NCI-H2171 (cell line): ENCODE measurements around the gene DGCR6.
"Not testable (repeated sequence)": the region's sequence is repeated elsewhere in the genome, so short reads cannot be mapped to it uniquely, and the experiment has no call there.

ENCODE experiments used
- DNase-seq: peaks from one replicate; lab custom pipeline; 2025; lab: John Stamatoyannopoulos, UW

The DGCR6 gene

DNA sequence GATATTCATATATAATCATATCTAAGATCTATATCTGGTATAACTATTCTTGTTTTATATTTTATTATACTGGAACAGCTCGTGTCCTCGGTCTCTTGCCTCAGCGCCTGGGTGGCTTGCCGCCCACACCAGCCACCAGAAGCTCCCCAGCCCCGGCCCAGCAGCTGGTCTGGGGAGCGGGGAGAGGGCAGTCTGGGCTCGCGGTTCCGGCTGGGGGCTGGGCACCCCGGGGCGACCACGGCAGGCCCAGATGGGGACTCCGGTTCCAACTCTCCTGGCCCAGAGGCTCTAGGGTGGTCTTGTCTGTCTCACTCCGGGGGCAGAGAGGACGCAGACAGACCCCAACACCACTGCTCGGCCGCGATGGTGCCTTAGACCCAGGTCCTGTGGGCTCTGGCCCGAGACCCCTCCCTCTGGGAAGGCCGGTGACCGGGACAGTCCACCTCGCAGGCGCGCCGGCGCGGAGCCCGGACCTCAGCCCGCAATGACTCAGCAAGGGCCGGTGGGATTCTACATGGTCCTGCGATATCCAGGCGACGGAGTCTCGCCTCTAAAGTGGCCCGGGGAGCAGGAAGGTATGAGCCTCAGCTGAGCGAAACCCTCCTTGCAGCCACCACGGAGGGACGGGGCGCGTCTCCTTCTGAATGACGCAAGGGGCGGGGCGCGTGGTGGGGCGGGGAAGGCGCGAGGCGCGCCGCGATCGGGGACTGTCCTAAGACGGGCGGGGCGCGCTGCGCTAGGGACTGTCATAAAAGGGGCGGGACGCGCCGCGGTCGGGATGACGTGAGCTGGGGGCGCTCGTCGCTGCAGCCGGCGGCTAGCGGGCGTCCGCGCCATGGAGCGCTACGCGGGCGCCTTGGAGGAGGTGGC, at the start of gene DGCR6:
TSS of gene DGCR6 (plus strand) at position 781 of the 870 bp plus-strand sequence. CDS start at position 836, 55 bp downstream.
- DNase-seq, result no peak

DNA sequence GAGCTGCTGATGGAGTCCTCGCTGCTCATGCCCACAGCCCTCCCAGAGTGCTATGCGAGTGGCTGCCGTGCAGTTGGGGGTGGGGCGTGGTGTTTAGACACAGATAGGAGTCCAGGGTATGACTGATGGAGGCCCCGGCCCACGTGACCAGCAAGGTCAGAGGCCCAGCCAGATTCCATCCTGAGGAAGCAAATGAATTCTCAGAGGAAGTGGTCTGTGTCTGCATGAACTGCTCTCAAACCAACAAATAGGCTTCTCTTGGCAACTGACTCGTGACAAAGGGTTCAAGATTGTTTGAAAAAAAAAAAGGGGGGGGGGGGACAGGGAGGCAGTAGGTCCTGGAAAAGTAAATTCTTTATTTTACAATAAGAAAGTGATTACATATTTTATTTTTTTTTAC, 46.8 kb upstream of the DGCR6 start:
- DNase-seq, result not testable (repeated sequence)

DNA sequence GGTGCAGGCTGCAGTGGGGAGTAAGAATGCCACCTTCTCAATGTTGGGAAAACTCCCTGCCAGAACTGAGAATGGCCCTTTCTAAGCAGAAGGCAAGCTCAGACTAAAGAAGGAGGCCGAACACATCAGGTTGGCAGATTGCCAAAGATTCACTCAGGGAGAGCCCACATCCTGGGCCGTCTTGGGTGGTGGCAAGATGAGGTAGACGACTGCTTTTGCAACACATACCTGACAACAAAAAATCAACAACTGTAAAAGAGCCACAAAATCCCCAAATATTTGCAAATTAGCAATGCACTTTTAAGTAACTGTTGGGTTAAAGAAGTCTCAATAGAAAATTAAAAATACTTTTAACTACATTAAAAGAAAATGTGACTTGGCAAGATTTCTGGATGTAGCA, 24.9 kb upstream of the DGCR6 start:
- not testable (repeated sequence) for DNase-seq

DNA sequence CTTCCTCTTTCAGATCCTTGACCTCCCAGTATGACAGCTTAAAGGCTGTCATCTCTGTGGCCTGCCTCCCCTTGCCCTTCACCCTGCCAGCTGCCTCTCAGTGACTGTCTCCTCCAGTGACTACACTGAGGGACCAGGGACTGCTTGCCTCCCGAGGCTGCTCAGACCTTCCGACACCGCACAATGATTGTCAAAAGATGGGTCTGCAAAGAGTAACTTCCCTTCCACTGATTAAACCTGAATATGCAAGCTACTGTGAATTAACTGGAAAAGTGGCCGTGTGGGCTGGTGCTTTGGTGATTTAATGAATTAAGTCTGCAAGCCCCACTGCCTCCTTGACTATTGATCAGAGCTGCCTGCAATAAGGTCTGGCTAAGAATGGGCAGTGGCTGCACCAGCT, 21.7 kb upstream of the DGCR6 start:
- not testable (repeated sequence) for DNase-seq

DNA sequence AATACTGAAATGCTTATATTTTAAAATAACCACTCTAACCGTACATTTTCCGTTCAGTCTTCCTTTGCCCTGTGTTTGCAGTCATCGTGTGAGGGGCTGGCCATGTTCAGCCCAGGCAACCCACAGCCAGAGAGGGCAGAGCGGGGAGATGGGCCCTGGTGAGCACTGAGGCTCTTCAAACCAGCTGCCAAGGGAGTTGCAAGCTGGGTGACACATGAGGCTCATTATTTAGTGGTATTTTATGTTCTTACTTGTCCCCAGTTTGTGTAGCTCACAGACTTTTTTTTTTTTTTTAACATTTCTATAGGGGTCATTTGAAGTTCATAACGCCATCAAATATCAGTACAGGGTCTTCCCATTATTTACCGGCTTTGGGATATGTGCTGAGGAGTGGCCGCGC, 18.0 kb upstream of the DGCR6 start:
- DNase-seq, result no peak

DNA sequence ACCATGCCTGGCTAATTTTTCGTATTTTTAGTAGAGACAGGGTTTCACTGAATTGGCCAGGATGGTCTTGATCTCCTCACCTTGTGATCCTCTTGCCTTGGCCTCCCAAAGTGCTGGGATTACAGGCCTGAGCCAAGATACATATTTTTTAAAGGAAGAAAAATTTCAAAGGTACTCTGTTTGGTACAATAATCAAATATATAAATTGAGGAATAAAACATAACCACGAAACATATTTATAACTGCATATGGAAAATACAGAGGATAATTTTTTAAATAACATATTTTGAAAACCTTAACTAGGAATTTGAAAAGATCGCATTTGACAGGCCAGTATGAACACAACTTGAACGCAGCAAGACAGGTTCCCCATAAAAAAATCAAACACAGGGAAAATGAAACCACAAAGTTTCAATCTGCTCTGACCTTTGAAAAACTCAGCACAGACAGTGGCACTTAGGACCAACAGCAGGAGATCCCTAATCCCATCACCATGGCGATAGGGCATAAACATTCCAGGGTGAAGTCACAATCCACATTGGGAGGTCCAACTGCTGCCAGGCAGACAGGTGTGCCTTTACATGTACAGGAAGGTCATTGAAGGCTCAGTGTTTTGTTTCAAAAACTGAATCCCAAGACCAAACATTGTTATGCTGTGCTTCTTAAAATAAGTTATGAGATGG, 15.5 kb upstream of the DGCR6 start:
- DNase-seq, result not testable (repeated sequence)

DNA sequence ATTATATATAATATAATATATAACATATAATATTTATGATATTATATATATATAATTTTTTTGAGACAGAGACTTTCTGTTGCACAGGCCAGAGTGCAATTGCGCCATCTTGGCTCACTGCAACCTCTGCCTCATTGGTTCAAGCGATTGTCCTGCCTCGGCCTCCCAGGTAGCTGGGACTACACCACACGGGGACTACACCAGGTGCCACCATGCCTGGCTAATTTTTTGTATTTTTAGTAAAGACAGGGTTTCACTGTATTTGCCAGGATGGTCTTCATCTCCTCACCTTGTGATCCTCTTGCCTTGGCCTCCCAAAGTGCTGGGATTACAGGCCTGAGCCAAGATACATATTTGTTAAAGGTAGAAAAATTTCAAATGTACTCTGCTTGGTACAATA, 12.3 kb upstream of the DGCR6 start:
- DNase-seq, result not testable (repeated sequence)

DNA sequence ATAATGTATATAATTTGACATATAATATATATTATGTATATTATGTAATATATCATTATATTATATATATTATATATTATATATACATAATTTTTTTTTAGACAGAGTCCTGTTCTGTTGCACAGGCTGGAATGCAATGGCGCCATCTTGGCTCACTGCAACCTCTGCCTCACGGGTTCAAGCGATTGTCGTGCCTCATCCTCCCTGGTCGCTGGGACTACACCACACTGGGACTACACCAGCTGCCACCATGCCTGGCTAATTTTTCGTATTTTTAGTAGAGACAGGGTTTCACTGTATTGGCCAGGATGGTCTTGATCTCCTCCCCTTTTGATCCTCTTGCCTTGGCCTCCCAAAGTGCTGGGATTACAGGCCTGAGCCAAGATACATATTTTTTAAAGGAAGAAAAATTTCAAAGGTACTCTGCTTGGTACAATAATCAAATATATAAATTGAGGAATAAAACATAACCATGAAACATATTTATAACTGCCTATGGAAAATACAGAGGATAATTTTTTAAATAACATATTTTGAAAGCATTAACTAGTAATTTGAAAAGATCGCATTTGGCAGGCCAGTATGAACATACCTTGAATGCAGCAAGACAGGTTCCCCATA, 10.0 kb upstream of the DGCR6 start:
- DNase-seq, result not testable (repeated sequence)

DNA sequence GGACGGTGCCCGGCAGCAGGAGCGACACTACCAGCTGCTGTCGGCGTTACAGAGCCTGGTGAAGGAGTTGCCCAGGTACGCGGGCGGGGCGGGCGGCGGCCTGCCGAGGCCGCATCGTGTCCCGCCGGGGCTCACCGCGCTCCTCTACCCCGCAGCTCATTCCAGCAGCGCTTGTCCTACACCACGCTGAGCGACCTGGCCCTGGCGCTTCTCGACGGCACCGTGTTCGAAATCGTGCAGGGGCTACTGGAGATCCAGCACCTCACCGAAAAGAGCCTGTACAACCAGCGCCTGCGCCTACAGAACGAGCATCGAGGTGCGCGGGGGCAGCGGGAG, 258 bp downstream of the DGCR6 start:
- not testable (repeated sequence) for DNase-seq

DNA sequence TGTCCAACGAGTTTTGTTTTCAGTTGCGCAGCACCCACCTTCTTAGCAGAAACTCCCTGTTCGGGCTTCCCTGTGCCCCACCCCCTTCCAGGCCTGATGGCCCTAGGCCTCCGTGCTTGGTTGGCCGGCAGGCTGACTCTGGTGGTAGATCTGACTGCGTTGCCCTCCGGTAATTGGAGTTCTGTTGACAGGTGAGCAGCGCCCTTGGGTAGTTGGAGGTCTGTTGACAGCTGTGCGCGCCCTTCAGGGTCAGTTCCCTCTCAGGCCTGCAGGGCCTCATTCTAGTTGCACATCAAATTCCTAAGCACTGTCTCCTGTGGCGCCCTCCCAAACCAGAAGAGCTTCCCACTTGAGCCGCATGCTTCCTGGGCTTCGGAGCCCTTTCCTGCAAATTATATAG, 776 bp downstream of the DGCR6 start:
- DNase-seq, result no peak

DNA sequence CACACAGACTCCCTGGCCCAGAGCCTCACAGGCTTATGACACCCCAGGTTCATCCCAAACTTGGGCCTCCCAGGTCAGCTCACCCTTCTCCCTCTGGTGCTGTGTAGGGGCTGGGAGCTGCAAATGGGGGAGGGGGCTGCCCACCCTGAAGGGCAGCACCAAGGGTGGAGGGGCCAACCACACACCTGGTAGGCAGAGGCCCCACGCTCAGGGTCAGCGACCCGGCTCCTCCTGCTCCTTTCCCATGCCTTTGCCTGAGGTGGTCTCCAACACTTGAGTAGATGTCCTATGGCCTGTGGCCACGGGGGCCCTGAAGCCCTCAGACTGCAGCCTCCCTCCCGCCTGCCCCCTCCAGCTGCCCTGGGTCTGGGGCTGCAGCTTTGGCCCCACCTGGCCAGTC, 3.4 kb downstream of the DGCR6 start:
- no peak for DNase-seq

DNA sequence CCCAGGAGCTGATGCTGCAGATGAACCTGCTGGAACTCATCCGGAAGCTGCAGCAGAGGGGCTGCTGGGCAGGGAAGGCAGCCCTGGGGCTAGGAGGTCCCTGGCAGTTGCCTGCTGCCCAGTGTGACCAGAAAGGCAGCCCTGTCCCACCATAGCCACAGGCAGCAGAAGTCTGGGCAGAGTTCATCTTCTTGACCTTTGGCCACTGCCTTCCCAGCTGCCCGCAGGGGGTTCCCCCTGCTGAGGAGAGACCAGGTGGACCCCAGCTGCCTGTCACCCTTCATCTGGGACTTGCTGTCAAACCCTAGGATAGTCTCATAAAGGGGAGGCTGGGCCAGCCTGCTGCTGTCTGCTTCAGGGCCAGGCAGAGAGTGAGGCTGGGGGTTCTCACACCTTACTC, 5.4 kb downstream of the DGCR6 start:
- not testable (repeated sequence) for DNase-seq

DNA sequence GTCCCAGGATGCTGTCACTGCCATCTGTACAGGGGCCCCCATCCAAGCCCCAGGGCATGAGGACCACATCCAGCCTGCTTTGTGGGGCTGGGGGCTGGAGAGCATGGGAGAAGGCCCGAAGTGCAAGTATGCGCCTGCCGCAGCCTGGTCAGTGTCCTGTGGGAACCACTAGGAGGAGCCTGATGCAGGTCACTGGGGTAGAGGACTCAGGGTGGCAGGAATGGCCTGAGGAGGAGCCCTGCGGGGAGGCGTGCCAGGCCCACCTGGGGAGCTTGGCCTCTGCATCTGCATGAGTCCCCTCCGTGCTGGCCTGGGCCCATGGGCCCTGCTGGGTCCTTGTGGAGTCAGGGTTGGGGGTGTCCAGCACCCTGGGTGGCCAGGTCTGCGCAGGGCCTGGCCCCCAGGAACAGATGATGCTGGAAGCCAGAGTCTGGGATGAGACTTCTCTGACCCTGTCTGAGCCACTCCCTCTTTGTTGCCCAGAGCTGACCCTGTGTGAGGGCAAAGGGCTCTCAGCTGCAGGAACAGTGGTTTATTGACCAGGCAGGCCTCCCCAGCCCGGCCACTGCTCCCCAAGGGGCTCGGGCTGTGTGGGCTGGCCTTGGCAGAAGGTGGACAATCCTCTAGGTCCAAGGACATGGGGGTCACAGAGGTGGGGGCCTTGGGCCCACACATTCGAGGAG, 6.3 kb downstream of the DGCR6 start:
- DNase-seq, result not testable (repeated sequence)

DNA sequence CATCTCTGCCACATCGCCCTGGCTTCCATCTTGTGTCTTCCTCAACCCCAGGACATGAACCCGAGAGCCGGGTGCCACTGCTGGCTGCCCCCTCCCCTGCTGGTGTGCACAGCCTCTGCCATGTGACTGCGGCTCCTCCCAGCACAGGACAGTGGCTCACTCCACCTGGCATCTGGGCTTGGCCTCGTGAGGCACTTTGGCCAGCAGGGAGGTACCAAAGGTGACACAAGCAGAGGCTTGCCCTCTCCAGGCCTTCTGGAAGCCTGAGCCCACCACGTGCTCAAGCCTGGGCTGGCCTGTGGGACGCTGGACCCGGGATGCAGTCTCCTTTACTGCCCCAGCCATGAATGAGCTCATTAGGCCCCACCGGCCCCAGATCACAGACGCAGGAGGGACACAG, 8.4 kb downstream of the DGCR6 start:
- not testable (repeated sequence) for DNase-seq

DNA sequence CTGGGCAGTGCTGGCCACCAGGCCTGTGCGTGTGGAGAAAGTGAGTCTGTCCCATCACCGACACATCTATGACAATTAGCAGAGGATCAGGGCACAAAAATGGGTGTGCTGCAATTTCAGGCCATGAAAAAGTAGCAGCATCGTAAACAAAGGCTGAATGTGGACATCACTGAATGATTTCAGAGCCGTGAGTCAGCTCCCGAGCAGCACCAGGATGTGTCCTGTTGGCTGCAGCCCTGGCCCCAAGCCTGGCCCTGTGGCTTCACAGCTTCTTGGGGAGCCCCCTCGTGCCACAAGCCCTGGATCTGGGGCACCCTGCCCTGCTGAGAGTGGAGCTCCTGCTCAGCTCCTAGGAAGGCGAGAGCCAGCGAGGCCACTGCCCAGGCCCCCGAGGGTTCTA, 9.4 kb downstream of the DGCR6 start:
- not testable (repeated sequence) for DNase-seq

DNA sequence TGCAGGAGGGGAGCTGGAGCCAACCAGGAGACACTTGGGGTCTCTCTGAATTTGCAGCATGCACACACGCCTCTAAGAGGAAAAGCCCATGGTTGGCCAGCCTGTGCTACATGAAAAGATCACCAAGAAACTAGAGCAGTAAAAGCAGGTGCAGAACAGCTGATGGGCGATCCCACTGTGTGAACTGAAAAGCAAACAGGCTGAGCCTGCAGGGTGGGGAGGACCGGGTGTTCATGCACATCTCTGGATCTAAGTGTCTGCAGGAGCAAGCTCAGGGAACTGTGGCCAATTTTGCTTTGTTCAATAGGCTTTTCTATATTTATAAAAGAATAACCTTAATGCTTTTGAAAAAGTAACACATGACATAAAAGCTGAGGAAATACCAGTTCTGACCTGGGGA, 11.7 kb downstream of the DGCR6 start:
- not testable (repeated sequence) for DNase-seq

DNA sequence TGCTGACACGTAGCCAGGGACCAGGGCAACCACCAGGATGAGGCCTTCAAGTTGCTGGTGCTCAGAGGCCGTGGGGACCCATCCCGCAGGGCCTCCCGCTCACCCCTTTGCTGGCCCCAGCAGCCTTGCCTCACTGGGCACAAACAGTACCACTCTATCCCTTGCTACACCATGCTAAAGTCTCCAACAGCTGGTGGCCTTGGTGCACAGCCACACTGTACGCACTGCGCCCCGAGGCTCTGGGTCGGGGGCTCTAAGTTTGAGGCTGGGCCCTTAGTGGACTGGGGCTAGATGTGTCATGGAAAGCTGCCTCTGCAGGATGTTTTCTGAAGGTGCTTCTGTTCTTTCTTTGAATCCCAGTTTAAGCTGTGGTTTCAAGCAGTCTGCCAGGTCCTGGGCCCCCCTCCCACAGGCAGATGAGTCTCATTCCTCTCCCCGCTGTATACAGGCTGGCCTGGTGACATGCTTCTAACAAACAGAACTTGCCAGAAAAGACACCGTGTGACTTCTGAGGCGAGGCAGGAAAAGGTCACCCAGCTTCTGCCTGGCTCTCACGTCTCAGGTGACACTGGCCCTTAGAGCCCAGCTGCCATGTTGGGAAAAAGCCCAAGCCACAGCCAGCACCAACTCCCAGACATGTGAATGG, 14.3 kb downstream of the DGCR6 start:
- not testable (repeated sequence) for DNase-seq

DNA sequence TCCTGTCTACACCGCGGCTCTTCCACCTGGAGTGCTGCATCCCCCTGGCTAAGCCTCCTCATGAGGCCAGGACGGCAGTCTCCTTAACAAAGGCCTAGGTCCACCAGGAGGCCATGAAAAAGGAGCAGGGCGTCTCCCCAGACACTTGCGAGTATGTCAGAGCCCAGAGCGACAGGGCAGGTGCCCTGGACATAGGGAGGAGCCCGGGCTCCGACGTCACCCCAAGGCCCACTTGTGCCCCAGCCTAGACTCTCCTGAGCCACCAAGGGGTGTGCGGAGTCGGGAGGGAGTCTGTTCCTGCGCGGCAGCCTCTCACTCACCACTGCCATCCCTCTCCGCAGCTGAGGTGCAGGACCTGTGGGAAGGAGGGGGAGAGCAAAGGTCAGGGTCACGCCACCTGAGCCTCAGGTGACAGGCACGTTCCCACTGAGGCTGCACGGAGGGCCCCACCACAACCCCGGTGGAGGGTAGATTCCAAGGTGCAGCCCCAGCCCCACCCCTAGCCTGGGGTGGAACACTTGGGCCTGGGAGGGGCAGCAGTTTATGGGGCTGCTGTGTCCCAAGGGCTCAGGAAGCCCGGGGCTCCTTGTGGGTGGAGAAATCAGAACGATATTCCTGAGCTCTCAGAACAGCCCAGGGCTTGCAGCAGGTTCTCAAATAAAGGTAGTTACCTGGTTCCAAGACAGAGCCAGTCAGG, 19.4 kb downstream of the DGCR6 start:
- DNase-seq, result no peak

DNA sequence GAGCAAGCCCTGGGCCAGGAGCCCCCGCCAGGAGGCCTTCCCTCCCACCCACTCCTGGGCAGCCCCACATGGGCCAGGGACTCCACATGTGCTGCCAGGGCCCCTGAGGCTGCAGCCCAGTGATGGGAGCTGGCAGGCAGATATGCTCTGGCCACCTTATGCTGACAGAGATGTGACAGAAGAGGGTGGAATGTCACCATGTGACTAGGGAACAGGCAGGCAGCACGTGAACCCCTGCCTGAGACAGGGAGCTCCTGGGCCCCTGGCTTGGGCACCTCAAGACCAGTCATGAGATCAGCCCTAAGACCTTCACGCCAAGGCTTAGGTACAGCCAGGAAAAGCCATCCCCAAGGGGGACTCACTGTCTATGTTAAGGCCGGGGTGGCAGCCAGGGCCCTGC, 20.9 kb downstream of the DGCR6 start:
- DNase-seq, result no peak

DNA sequence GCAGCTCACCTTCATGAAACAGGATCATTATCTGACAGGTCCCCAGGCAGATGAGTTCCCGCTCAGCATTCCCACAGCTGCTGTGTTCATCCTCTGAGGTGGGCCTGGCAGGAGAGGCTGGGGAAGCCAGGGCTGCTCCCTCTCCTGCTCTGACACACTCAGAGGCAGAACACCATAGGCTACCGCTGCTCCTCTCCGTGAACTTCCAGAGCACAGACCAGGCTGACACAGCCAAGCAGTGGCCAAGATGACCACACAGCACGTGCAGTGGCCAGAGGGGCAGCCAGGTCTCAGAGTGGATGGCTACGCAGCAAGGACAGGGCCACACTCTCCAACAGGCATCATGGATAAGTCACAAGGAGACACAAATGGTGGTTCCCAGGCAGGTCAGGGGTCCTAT, 21.5 kb downstream of the DGCR6 start:
- no peak for DNase-seq

DNA sequence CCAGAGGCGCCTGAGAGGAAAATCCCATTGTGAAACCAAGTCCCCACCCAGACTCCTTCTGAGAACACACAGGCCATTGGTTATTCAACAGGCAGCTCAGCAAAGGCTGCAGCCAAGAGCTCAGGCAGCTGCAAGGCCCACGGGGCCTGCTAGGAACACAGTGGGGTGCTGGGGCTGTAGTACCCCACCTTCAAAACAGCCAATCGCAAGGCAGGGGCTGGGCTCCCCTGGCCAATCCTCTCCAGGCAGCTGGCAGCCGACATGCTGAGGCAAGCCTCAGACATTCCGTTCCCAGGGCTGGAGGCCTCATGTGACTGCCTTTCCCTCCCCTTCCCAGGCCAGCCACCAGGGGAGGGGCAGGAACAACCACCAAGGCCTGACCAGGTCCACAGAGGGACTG, 23.3 kb downstream of the DGCR6 start:
- DNase-seq, result no peak
